GM11168 (cell line): ENCODE measurements around the gene DPP8.
"Not testable (repeated sequence)": the region's sequence is repeated elsewhere in the genome, so short reads cannot be mapped to it uniquely, and the experiment has no call there.

ENCODE experiments used
- in situ Hi-C: fragments of 300-500 bp; cut with MboI; formaldehyde crosslinking; loops from one replicate; pipeline ENCODE4 v1.12.0; 2022; ENCODE audit warnings: low sequenced_read_pairs; ENCODE audit not compliant: unreplicated experiment

Gene DPP8

GRCh38 chr15:65516997-65517865 lies at the start of gene DPP8:
TSS of gene DPP8 (minus strand) at chr15:65517689. CDS start at chr15:65512553, 5,136 bp downstream.
- in situ Hi-C loops, result no loop called here

- in situ Hi-C loops, result no loop called here
Measured at GRCh38 chr15:65561934-65562333, 44.4 kb upstream of the DPP8 start.

GRCh38 chr15:65559941-65560340 lies 42.5 kb upstream of the DPP8 start:
- in situ Hi-C loops, result no loop called here

GRCh38 chr15:65558997-65559760 lies 41.7 kb upstream of the DPP8 start:
- in situ Hi-C loops, result no loop called here

GRCh38 chr15:65558336-65558735 lies 40.8 kb upstream of the DPP8 start:
- in situ Hi-C loops, result no loop called here

GRCh38 chr15:65556622-65557021 lies 39.1 kb upstream of the DPP8 start:
- in situ Hi-C loops, result no loop called here

- in situ Hi-C loops, result no loop called here
Measured at GRCh38 chr15:65553691-65554090, 36.2 kb upstream of the DPP8 start.

GRCh38 chr15:65552851-65553250 lies 35.4 kb upstream of the DPP8 start:
- in situ Hi-C loops, result not testable (repeated sequence)

- in situ Hi-C loops, result no loop called here
Measured at GRCh38 chr15:65551183-65551582, 33.7 kb upstream of the DPP8 start.

- in situ Hi-C loops, result no loop called here
Measured at GRCh38 chr15:65550681-65551098, 33.2 kb upstream of the DPP8 start.

- in situ Hi-C loops, result not testable (repeated sequence)
Measured at GRCh38 chr15:65549288-65549687, 31.8 kb upstream of the DPP8 start.

GRCh38 chr15:65547841-65548240 lies 30.4 kb upstream of the DPP8 start:
- in situ Hi-C loops, result no loop called here

GRCh38 chr15:65541231-65541820 lies 23.8 kb upstream of the DPP8 start:
- in situ Hi-C loops, result no loop called here

- in situ Hi-C loops, result no loop called here
Measured at GRCh38 chr15:65540314-65540713, 22.8 kb upstream of the DPP8 start.

GRCh38 chr15:65535192-65535591 lies 17.7 kb upstream of the DPP8 start:
- in situ Hi-C loops, result no loop called here

- in situ Hi-C loops, result no loop called here
Measured at GRCh38 chr15:65533057-65533756, 15.7 kb upstream of the DPP8 start.

- in situ Hi-C loops, result no loop called here
Measured at GRCh38 chr15:65532738-65533051, 15.2 kb upstream of the DPP8 start.

- in situ Hi-C loops, result no loop called here
Measured at GRCh38 chr15:65530318-65531111, 13.0 kb upstream of the DPP8 start, which contains the start of gene HACD3. TSS of gene HACD3 (plus strand) at chr15:65530463. CDS start at chr15:65530632, 169 bp downstream.

- in situ Hi-C loops, result no loop called here
Measured at GRCh38 chr15:65529762-65530317, 12.4 kb upstream of the DPP8 start.
